Measurements from ENCODE around the gene ETS1. TPM values are rescaled to one million over a fixed set of nuclear protein-coding genes. Genes with fewer than 3 reads are reported as not detected.
A peak's percentile ranks its signal among the peaks of the same experiment; 100 is the strongest.

The ETS1 gene
- total RNA-seq, 4 donors from 2014 or later = 72.4 to 211 (median 165) TPM

DNA sequence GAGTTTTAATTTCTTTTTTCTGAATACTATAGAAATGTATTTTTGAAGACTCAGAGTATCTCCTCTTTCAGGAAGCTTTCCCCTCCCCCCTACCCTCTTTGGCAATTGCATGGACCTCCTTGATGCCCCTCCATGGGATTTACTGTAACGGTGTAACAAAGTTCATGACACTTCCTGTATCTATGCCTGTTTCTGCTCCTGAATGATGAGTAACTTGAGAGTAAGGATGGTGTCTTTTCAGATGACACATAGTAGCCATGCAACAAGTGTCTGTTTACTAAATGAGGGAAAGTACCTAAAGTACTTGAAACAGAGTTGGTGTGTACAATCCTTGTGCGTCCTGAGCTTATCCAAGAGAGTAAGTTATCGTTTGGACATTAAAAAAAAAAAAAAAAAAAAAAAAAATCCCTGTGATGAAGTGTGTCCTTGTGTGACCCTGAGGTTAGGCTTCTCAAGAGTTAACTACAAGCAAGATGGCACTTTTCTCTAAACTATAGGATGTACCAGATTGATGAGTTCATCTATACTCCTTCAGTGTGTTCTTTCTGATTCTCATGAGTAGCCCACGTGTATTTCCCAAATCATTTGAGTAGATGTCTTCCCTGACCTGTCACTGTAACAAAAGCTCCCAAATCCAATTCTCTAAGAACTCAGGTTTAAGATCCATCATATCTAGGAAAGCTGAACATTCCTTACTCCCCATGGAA, 7.4 kb downstream of the ETS1 start:
- TF ChIP-seq, protein P1, sequence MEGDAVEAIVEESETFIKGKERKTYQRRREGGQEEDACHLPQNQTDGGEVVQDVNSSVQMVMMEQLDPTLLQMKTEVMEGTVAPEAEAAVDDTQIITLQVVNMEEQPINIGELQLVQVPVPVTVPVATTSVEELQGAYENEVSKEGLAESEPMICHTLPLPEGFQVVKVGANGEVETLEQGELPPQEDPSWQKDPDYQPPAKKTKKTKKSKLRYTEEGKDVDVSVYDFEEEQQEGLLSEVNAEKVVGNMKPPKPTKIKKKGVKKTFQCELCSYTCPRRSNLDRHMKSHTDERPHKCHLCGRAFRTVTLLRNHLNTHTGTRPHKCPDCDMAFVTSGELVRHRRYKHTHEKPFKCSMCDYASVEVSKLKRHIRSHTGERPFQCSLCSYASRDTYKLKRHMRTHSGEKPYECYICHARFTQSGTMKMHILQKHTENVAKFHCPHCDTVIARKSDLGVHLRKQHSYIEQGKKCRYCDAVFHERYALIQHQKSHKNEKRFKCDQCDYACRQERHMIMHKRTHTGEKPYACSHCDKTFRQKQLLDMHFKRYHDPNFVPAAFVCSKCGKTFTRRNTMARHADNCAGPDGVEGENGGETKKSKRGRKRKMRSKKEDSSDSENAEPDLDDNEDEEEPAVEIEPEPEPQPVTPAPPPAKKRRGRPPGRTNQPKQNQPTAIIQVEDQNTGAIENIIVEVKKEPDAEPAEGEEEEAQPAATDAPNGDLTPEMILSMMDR (IDR thresholded peaks at IDR 0.05) = no peak
- DNase-seq (ENCODE audit: low spot score) (no peak), ATAC-seq (ENCODE audit: low FRiP score) (no peak)

DNA sequence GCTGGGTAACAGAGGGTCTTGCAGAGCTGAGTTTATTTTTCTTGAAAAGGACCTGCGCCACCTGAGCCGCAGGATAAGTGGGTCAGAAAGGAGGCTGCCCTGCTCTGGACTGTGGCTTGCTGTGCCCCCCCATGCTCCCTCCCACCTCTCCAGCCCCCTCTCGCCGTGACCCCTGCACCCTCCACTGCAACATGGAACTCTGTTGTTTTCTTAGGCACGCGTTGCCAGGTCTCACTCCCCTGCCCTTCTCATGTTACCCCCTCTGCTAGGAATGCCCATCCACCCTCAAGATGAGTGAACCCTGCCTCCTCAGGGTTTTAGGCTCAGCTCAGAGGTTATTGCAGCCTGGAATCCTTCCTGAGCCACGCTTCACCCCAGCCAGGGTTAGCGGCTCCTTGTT, 10.8 kb downstream of the ETS1 start:
- DNase-seq (ENCODE audit: low spot score) (no peak), ATAC-seq (ENCODE audit: low FRiP score) (no peak)
- TF ChIP-seq, protein P1 (IDR thresholded peaks at IDR 0.05) = no peak

DNA sequence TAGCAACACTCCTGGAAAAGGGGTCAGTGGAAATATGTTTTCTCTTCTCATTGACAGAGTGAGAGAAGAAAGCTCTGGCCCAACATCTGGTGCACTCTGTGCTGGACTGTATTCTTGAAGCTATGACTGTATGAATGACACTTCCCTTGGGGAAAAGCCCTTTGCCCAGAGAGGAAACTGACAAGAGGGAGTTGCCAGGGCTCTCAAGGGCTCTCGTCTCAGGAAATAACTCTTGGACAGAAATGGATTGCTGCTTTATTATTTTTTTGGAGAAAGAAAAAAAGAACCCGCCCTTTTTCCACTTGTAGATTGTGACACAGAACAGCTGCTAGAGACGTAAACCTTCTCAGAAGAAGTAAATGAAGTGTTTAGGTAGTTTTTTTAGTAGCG, 11.4 kb downstream of the ETS1 start:
- TF ChIP-seq, protein P1 (IDR thresholded peaks at IDR 0.05) = no peak
- ATAC-seq (ENCODE audit: low FRiP score) (peak; percentile 60), DNase-seq (ENCODE audit: low spot score) (no peak)

DNA sequence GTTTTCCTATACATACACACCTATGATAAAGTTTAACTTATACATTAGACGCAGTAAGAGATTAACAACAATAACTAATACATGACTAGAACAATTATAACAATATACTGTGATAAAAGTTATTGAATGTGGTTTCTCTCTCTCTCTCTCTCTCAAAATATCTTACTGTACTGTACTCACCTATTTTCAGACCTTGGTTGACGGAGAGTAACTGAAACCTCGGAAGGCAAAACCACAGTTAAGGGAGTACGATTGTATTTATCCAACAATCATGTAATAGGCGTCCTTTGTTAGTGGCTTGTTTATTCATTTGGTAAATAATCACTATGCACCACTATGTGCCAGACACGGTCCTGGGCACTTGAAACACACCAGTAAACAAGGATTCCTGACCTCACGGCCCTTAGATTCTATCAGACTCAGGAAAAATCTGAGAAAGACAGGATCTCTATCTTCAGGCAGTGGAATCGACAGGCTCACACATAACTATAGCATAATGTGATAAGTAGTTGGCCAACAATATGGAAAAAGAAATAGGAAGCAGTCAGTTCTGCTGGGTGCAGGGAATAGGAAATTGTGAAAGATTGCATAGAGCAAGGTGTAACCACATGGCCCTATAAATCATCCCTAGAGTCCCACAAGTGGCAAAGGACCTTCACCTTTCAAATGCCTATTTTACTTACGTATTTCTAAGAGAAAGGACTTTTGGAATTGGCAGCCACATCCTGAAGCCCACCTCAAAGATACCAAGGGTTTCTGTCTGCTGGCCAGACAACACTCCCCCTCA, 12.0 kb downstream of the ETS1 start:
- TF ChIP-seq, protein P1 (IDR thresholded peaks at IDR 0.05) = no peak
- DNase-seq (ENCODE audit: low spot score) = no peak
- ATAC-seq (ENCODE audit: low FRiP score) = no peak

DNA sequence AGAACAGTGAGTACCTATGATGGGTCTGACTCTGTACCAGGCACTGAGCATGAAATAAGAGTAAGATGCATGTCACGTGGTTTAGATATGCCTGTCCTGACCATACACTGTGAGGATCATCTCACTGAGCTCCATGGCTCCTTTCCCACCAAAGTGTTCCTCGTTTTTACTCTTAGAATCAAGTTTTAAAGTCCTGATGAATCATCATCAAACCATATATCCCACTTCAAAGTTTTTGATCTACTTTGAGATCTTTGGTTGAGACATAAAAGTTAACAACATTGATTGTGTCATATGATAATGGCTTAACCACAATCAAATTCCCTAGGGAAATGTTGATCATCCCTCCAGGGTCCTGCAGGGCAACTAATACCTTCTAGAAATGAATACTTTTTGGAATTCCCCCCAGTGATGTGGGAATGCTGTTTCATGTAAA, 12.8 kb downstream of the ETS1 start:
- DNase-seq (ENCODE audit: low spot score) (no peak), ATAC-seq (ENCODE audit: low FRiP score) (no peak)
- TF ChIP-seq, protein P1 (IDR thresholded peaks at IDR 0.05) = no peak

DNA sequence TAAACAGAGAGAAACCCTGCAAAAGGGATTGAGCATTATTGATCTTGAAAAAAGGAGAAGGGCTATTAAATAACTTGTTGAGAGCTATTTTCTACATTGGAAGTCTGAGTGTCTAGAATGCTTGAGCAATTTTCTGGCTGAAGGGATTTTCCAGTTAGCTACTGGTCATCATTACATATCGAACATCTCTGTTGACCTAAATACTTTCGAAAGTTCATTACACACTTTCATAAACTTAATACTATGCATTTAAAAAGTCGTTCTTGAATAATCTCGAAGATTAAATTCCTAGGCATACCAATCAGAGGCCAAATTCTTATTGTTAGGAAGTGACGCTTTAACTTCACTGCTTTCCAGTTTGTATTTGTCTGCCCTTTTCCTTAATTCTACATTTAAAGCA, 13.7 kb downstream of the ETS1 start:
- TF ChIP-seq, protein P1 (IDR thresholded peaks at IDR 0.05) = no peak
- ATAC-seq (ENCODE audit: low FRiP score) (no peak), DNase-seq (ENCODE audit: low spot score) (no peak)
